NT2/D1 (cell line): Measurements from ENCODE around the gene GGTLC1.
"Not testable (repeated sequence)": the region's sequence is repeated elsewhere in the genome, so short reads cannot be mapped to it uniquely, and the experiment has no call there.

Experiments
- DNase-seq: peaks from one replicate; pipeline ENCODE4 v3.0.0-alpha.2; 2011; ENCODE audit warnings: low read depth, low spot score
- H3K27me3 ChIP-seq: 2 replicates; pipeline ENCODE4 v1.6.0; 2011; ENCODE audit warnings: mild to moderate bottlenecking; ENCODE audit not compliant: insufficient read length, insufficient read depth
- H3K36me3 ChIP-seq: 2 replicates; pipeline ENCODE4 v1.6.1; 2011; ENCODE audit warnings: mild to moderate bottlenecking, low read length, mixed read lengths; ENCODE audit not compliant: insufficient read depth, insufficient read length
- H3K4me1 ChIP-seq: 2 replicates; pipeline ENCODE4 v1.5.1; 2011; ENCODE audit not compliant: insufficient read depth, insufficient read length
- H3K4me3 ChIP-seq: 2 replicates; pipeline ENCODE4 v1.5.1; 2011; ENCODE audit warnings: low read depth; ENCODE audit not compliant: insufficient read length
- H3K9ac ChIP-seq: 2 replicates; pipeline ENCODE4 v1.6.0; 2011; ENCODE audit warnings: low read depth; ENCODE audit not compliant: insufficient read length
- H3K9me3 ChIP-seq: 2 replicates; pipeline ENCODE4 v1.5.1; 2011; ENCODE audit warnings: mild to moderate bottlenecking, low read length; ENCODE audit not compliant: insufficient read depth

Gene GGTLC1

GRCh38 chr20:23986310-23986709, 2.3 kb downstream of the GGTLC1 start:
- H3K27me3 ChIP-seq, H3K36me3 ChIP-seq, H3K9me3 ChIP-seq, H3K9ac ChIP-seq, DNase-seq, H3K4me1 ChIP-seq, H3K4me3 ChIP-seq: not testable (repeated sequence)

- not testable (repeated sequence) for H3K36me3 ChIP-seq, DNase-seq, H3K9ac ChIP-seq, H3K9me3 ChIP-seq, H3K27me3 ChIP-seq, H3K4me3 ChIP-seq, H3K4me1 ChIP-seq
Observed at GRCh38 chr20:23985790-23986225, 2.8 kb downstream of the GGTLC1 start.

GRCh38 chr20:23985066-23985789, 3.4 kb downstream of the GGTLC1 start:
- not testable (repeated sequence) for H3K4me3 ChIP-seq, H3K9me3 ChIP-seq, H3K36me3 ChIP-seq, H3K9ac ChIP-seq, H3K27me3 ChIP-seq, DNase-seq, H3K4me1 ChIP-seq

GRCh38 chr20:23984476-23985023, 4.0 kb downstream of the GGTLC1 start:
- H3K9me3 ChIP-seq, H3K4me3 ChIP-seq, H3K36me3 ChIP-seq, DNase-seq, H3K4me1 ChIP-seq, H3K9ac ChIP-seq, H3K27me3 ChIP-seq: not testable (repeated sequence)

DNA sequence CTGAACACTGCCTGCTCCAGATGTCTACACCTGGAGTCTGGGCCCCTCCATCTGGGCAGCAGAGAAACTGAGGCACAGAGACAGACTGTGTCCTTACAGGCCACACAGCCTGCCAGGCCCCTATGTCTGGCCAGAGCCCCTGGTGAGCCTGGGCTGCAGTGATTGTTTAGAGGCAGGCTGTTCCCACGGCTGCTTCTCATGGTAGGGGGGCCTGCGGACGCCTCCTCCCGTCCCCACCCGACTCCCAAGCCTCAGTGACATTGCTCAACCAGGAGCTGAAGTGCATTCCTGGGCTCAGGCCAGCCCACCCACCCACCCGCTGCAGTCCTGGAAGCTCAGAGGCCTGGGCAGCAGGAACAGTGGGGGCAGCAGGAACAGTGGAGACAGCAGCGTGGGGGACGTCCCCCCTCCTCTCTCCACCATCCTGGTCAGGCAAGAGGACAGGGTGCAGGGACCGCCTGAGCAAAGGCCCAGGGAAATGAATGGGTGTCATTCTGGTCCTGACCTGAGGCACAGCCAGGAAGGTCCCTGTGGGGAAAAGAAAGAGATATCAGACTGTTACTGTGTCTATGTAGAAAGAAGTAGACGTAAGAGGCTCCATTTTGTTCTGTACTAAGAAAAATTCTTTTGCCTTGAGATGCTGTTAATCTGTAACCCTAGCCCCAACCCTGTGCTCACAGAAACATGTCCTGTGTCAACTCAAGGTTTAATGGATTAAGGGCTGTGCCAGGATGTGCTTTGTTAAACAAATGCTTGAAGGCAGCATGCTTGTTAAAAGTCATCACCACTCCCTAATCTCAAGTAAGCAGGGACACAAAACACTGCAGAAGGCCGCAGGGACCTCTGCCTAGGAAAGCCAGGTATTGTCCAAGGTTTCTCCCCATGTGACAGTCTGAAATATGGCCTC, 6.2 kb downstream of the GGTLC1 start:
- H3K9me3 ChIP-seq, H3K4me1 ChIP-seq, H3K36me3 ChIP-seq, H3K4me3 ChIP-seq, H3K9ac ChIP-seq, H3K27me3 ChIP-seq, DNase-seq: not testable (repeated sequence)

GRCh38 chr20:23981526-23981925, 7.1 kb downstream of the GGTLC1 start:
- not testable (repeated sequence) for H3K36me3 ChIP-seq, H3K9me3 ChIP-seq, H3K4me1 ChIP-seq, H3K27me3 ChIP-seq, DNase-seq, H3K4me3 ChIP-seq
- peak overlapping the region; percentile 21 for H3K9ac ChIP-seq

DNA sequence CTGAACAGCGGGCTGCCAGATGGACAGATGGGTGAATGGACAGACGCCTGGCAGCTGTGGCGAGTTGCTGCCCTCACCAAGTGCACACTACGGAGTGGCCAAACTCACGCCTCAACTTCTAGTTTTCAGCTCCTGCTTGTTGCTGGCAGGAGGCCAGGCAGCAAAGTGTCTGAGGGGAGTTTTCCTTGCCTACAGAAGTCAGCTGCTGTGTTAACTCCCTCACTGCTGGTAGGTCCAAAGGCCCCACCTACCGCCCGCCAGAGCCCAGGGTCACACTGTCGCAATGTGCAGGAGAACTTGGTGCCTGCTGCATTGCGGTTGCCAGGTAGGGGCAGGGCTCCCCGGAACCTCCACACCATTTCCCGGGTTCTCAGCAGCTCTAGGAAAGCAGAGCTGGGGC, 7.6 kb downstream of the GGTLC1 start:
- H3K9ac ChIP-seq, H3K36me3 ChIP-seq, H3K4me1 ChIP-seq, H3K9me3 ChIP-seq, H3K27me3 ChIP-seq, DNase-seq, H3K4me3 ChIP-seq: not testable (repeated sequence)

DNA sequence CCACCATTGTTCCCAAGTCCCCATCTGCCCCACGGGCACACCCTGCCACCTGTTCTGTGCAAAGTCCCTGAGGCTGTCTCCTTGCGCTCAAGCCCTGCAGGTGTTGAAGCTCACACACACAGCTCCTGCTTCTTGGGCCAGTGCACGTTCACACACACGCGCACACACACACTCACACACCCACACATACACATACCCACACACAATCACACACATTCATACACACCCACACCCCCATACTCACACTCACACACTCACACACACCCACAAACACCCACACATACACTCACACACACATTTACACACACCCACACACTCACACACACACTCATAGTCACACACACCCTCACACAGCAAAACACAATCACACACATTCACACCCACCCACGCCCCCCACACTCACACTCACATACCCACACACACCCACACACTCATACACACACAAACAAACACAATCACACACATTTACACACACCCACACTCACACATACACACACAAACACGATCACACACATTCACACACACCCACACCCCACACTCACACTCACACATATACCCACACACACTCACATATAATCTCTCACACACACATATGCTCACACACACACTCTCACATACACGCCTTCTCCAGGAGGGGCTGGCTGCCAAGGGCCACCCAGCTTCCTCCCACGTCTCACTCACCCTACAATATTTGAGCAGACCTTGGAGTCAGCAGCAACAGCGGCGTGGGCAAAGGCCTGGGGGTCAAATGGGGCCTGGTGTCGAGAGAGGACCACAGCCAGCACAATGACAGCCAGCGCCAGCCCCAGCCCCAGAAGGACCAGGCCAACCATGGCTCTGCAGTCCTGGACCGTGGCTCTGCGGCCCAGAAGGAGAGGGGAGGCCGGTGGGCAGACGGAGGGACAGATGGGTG, 8.4 kb downstream of the GGTLC1 start:
- H3K4me3 ChIP-seq, H3K9me3 ChIP-seq, H3K36me3 ChIP-seq, H3K27me3 ChIP-seq, DNase-seq, H3K4me1 ChIP-seq, H3K9ac ChIP-seq: not testable (repeated sequence)

DNA sequence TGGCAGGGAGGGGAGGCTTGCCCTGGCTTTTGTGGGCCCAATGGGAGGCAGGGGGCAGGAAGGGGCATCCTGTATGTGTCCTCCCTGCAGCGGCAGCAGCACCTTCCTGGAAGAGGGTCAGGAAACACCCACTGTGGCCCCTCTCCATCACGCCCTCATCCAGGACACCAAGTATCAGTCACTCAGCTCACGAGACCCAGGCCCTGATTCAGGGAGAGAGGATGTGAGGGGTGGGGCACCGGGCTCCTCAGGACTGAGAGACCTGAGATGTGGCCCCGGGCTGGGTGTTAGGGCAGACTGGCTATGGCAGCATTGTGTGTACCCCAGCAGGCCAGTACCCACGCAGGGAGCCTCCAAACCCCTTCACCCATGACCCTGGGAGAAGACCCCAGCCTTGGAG, 9.2 kb downstream of the GGTLC1 start:
- DNase-seq, H3K4me1 ChIP-seq, H3K4me3 ChIP-seq, H3K9me3 ChIP-seq, H3K27me3 ChIP-seq, H3K9ac ChIP-seq, H3K36me3 ChIP-seq: not testable (repeated sequence)

- not testable (repeated sequence) for DNase-seq, H3K9me3 ChIP-seq, H3K27me3 ChIP-seq, H3K4me1 ChIP-seq, H3K9ac ChIP-seq, H3K4me3 ChIP-seq, H3K36me3 ChIP-seq
Observed at GRCh38 chr20:23978457-23978856, 10.1 kb downstream of the GGTLC1 start.
